ENCODE measurements around the gene PUS10.
A peak's percentile ranks its signal among the peaks of the same experiment; 100 is the strongest.
"Not testable (repeated sequence)": the region's sequence is repeated elsewhere in the genome, so short reads cannot be mapped to it uniquely, and the experiment has no call there.

Gene PUS10

DNA sequence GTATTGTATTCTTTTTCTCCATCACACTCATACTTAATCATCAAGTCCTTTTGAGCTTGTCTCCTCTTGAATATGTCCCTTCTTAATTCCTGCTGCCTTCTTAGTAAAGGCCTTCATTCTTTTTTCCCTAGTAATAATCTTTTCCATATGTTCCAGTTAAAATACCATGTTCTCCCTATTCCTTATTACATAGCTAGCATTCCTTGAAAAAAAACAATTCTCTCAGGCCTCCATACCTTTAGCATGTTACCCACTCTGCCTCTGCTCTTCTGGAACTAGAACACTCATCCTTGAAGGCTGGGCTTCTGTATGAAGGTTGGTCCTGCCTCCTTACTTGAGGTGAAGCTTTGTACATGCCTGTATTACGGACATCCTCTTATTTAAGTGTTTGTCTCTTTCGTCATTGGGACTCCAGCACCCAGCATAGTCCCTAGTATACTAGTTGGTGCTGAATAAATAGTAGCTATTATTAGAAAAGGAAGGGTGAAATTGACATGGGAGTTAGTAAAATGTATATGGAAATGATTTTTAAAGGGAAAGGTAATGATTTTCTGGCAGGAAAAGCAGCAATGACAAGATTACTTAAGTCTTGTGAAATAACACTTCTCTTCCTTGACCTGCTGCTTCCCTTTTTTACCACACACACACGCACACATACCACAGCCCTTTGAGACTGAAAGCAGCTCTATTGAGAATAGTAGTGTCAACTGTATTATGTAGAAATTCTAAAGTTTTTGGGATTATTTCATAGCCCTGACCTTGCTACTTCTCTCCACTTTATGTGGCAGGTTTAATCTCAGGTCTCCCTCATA, 91.1 kb downstream of the PUS10 start:
- no peak for DNase-seq (ENCODE audit: low read depth)

DNA sequence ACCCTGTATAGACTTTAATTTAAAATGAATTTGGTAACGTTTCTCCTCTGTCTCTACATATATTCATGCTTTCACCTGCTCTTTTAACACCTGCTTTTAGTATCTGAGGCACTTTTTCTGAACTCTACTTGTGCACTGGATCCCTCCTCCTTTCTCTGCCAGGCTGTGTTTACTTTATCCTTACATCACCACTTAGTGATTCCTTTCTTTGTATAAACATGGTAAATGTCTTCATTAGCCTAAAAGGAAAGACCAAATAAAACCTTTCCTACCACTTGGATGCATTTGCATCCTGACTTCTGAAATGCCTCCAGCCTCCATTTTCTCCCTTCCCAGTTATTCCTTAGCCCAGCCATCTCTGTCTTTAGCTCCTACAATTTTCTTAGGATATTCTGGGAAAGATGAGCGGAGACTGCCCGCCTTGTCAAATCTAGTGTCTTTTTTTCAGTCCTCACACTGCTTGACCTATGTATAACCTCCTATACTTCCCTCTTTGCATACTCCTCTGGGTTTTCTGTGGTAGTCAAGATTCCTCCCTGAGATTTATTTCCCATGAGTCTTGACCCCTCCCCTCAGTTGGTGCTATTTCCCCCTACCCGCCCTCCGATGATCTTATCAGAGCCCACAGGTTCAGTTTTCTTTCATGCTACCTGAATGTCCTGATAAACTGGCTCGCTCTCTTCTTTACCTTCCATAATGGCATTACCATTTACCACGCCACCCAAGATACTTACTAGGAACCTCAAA, 91.9 kb downstream of the PUS10 start:
- DNase-seq (ENCODE audit: low read depth), result no peak

DNA sequence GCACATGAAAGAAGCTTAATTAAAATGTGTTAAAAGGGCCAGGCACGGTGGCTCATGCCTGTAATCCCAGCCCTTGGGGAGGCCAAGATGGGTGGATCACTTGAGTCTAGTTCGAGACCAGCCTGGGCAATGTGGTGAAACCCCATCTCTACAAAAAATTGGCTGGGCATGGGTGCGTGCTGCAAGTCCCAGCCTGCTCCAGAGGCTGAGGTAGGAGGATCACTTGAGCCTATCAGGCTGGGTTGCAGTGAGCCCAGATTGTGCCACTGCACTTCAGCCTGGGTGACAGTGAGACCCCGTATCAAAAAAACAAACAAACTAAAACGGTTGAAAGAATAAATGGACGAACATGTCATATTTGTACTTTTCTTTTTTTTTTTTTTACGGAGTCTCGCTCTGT, 110.7 kb downstream of the PUS10 start:
- DNase-seq (ENCODE audit: low read depth), result no peak

DNA sequence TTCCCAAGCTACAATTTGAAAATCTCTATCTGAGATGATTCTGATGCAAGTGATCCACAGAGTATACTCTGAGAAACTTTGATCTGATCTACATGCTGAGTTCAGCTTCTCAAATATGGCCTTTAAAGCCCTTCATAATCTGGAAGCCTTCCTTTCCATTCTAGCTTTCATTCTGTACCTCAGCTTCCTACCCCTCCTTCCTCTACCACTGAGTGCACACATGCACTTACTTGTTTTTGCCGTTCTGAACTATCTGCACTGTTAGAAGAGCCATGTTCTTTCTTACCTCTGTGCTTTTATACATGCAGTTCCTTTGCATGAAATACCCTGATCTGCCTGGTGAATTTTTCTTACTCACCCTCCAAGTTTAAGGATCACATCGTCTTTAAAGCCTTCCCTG, 111.7 kb downstream of the PUS10 start:
- DNase-seq (ENCODE audit: low read depth), result no peak

DNA sequence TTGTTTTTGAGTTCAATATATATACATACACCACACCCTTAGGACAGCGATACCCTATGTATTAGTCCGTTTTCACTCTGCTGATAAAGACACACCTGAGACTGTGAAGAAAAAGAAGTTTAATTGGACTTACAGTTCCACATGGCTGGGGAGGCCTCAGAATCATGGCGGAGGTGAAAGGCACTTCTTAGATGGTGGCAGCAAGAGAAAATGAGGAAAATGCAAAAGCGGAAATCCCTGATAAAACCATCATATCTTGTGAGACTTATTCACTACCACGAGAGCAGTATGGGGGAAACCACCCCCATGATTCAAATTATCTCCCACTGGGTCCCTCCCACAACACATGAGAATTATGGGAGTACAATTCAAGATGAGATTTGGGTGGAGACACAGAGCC, 112.2 kb downstream of the PUS10 start:
- not testable (repeated sequence) for DNase-seq (ENCODE audit: low read depth)

DNA sequence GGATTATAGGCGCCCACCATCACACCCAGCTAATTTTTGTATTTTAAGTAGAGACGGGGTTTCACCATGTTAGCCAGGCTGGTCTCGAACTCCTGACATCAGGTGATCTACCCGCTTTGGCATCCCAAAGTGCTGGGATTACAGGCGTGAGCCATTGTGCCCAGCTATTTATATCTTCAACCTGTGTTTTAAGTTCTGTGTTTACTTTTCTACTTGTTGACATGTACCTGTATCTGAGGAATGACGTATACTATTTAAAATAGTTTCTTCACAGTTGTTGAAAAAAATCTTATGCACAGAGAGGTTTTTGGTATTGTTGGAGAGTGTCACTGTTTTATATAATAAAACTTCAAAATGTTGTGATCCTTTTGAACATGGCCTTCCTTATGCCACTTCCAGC, 116.8 kb downstream of the PUS10 start:
- DNase-seq (ENCODE audit: low read depth), result not testable (repeated sequence)

DNA sequence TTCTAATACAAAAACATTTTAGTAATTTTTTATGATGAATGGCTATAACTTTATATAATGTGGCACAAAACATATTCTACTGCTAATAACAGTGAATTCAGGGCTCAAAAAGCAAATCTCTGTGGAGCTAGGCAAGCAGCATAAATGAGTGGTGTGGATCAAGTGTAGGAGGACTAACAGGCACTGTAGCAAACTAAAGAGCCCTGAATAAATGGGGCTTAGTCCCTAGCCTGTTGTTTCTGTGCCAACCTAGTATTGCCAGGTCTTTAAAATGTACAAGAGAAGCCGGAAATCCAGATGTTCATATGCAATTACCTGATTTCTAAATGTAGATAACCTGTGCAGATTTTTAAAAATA, 118.2 kb downstream of the PUS10 start:
- no peak for DNase-seq (ENCODE audit: low read depth)

DNA sequence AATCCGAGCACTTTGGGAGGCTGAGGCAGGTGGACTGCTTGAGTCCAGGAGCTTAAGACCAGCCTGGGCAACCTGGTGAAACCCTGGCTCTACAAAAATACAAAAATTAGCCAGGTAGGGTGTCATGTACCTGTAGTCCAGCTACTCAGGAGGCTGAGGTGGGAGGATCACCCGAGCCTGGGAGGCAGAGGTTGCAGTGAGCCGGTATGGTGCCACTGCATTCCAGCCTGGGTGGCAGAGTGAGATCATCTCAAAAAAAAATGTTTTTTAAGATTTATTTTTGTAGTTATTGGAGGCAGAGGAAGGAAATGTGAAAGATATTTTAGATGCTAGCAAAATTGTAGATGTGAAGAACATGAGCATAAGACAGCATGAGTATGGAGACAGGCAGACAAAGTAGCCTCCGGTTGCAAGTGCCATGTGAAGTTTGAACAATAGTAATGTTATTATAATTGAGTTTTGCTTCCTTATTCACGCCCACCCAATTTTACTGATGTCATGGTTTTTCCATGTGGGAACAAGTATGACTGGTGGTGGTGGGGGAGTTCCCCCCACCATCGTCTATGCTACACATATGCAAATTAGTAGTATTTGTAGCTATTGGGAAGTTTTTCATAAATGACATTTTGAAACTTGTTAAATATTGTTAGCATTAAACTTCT, 118.7 kb downstream of the PUS10 start:
- DNase-seq (ENCODE audit: low read depth), result peak; percentile 66

DNA sequence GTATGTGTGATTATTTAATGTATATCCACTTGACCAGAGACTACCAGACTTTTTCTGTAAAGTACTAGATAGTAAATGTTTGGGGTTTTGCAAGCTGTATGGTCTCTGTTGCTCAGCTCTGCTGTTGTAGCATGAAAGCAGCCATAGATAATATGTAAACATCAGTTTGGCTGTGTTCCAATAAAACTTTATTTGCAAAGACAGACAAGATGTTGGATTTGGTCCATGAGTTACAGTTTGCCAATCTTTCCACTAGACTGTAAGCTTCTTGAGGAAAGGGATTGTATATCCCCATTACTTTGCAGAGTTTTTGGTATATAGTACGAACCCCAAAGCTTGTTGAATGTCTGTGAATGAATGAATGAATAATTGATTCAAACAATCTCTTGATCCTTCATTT, 119.5 kb downstream of the PUS10 start:
- no peak for DNase-seq (ENCODE audit: low read depth)

Measured in activated T-cell treated with anti-CD3 and anti-CD28 coated beads for 24 hours (primary cell).